ENCODE results near the gene HCN4. TPM values are rescaled to one million over a fixed set of nuclear protein-coding genes. Genes with fewer than 3 reads are reported as not detected.
"Not testable (repeated sequence)": the region's sequence is repeated elsewhere in the genome, so short reads cannot be mapped to it uniquely, and the experiment has no call there.

HCN4 gene
- not detected for total RNA-seq

GRCh38 chr15:73368301-73369136, at the start of gene HCN4:
TSS of gene HCN4 (minus strand) at chr15:73368958. CDS start at chr15:73368270, 688 bp downstream.
- Mint-ChIP-seq H3K9me3 (no peaks in the 10 kb centered on the region), H3K4me3 (no peak within 1 kb of the TSS), H3K36me3 (no peaks in the 10 kb centered on the region), H3K27me3 (peaks cover 66% of the 10 kb centered on the region), H3K4me1 (no peaks in the 10 kb centered on the region), H3K27ac (no peak within 1 kb of the TSS)
- no peak for DNase-seq

- DNase-seq = no peak
- H3K27me3 Mint-ChIP-seq = peaks cover 7% of the 10 kb centered on the region
- H3K36me3 Mint-ChIP-seq = no peaks in the 10 kb centered on the region
- no peak overlapping the region for H3K27ac Mint-ChIP-seq
- H3K9me3 Mint-ChIP-seq = no peaks in the 10 kb centered on the region
- no peaks in the 10 kb centered on the region for H3K4me1 Mint-ChIP-seq
- H3K4me3 Mint-ChIP-seq = no peak overlapping the region
Observed at GRCh38 chr15:73414876-73415275, 46.1 kb upstream of the HCN4 start.

GRCh38 chr15:73403171-73403570, 34.4 kb upstream of the HCN4 start:
- Mint-ChIP-seq H3K36me3 (no peaks in the 10 kb centered on the region), H3K27ac (no peak overlapping the region), H3K4me3 (no peak overlapping the region), H3K9me3 (no peaks in the 10 kb centered on the region), H3K27me3 (peaks cover 9% of the 10 kb centered on the region), H3K4me1 (no peaks in the 10 kb centered on the region)
- DNase-seq = no peak

GRCh38 chr15:73400222-73400621, 31.5 kb upstream of the HCN4 start:
- not testable (repeated sequence) for H3K27ac Mint-ChIP-seq, H3K4me3 Mint-ChIP-seq, H3K36me3 Mint-ChIP-seq, H3K9me3 Mint-ChIP-seq, DNase-seq, H3K4me1 Mint-ChIP-seq
- peaks cover 18% of the 10 kb centered on the region for H3K27me3 Mint-ChIP-seq

GRCh38 chr15:73398861-73399260, 30.1 kb upstream of the HCN4 start:
- H3K9me3 Mint-ChIP-seq = no peaks in the 10 kb centered on the region
- H3K36me3 Mint-ChIP-seq = no peaks in the 10 kb centered on the region
- H3K27ac Mint-ChIP-seq = no peak overlapping the region
- no peak for DNase-seq
- peaks cover 19% of the 10 kb centered on the region for H3K27me3 Mint-ChIP-seq
- H3K4me1 Mint-ChIP-seq = no peaks in the 10 kb centered on the region
- no peak overlapping the region for H3K4me3 Mint-ChIP-seq

- Mint-ChIP-seq H3K36me3 (no peaks in the 10 kb centered on the region), H3K4me1 (no peaks in the 10 kb centered on the region), H3K4me3 (no peak overlapping the region), H3K27me3 (peaks cover 19% of the 10 kb centered on the region), H3K27ac (no peak overlapping the region), H3K9me3 (no peaks in the 10 kb centered on the region)
- DNase-seq = no peak
Observed at GRCh38 chr15:73397461-73397860, 28.7 kb upstream of the HCN4 start.

GRCh38 chr15:73395671-73396070, 26.9 kb upstream of the HCN4 start:
- H3K4me1 Mint-ChIP-seq = no peaks in the 10 kb centered on the region
- H3K27me3 Mint-ChIP-seq = peaks cover 27% of the 10 kb centered on the region
- no peak overlapping the region for H3K27ac Mint-ChIP-seq

GRCh38 chr15:73394782-73395181, 26.0 kb upstream of the HCN4 start:
- Mint-ChIP-seq H3K9me3 (no peaks in the 10 kb centered on the region), H3K4me3 (no peak overlapping the region)

More at GRCh38 chr15:73395671-73396070, 26.9 kb upstream of the HCN4 start:
- Mint-ChIP-seq H3K4me3 (no peak overlapping the region), H3K9me3 (no peaks in the 10 kb centered on the region), H3K36me3 (no peaks in the 10 kb centered on the region)
- DNase-seq = no peak

GRCh38 chr15:73393336-73393735, 24.6 kb upstream of the HCN4 start:
- Mint-ChIP-seq H3K4me1 (no peaks in the 10 kb centered on the region), H3K27me3 (peaks cover 22% of the 10 kb centered on the region), H3K9me3 (no peaks in the 10 kb centered on the region), H3K27ac (no peak overlapping the region), H3K36me3 (no peaks in the 10 kb centered on the region), H3K4me3 (no peak overlapping the region)
- no peak for DNase-seq

More at GRCh38 chr15:73394782-73395181, 26.0 kb upstream of the HCN4 start:
- peaks cover 27% of the 10 kb centered on the region for H3K27me3 Mint-ChIP-seq
- no peak overlapping the region for H3K27ac Mint-ChIP-seq
- H3K36me3 Mint-ChIP-seq = no peaks in the 10 kb centered on the region
- no peak for DNase-seq
- no peaks in the 10 kb centered on the region for H3K4me1 Mint-ChIP-seq

GRCh38 chr15:73392025-73392424, 23.3 kb upstream of the HCN4 start:
- Mint-ChIP-seq H3K4me3 (no peak overlapping the region), H3K27ac (no peak overlapping the region)

GRCh38 chr15:73391128-73391872, 22.5 kb upstream of the HCN4 start:
- H3K9me3 Mint-ChIP-seq = no peaks in the 10 kb centered on the region
- no peaks in the 10 kb centered on the region for H3K36me3 Mint-ChIP-seq
- peaks cover 24% of the 10 kb centered on the region for H3K27me3 Mint-ChIP-seq
- DNase-seq = no peak
- no peak overlapping the region for H3K27ac Mint-ChIP-seq
- no peaks in the 10 kb centered on the region for H3K4me1 Mint-ChIP-seq
- no peak overlapping the region for H3K4me3 Mint-ChIP-seq

More at GRCh38 chr15:73392025-73392424, 23.3 kb upstream of the HCN4 start:
- H3K4me1 Mint-ChIP-seq = no peaks in the 10 kb centered on the region
- H3K9me3 Mint-ChIP-seq = no peaks in the 10 kb centered on the region
- H3K36me3 Mint-ChIP-seq = no peaks in the 10 kb centered on the region
- peaks cover 24% of the 10 kb centered on the region for H3K27me3 Mint-ChIP-seq
- no peak for DNase-seq

GRCh38 chr15:73389971-73390544, 21.3 kb upstream of the HCN4 start:
- no peak overlapping the region for H3K27ac Mint-ChIP-seq
- H3K9me3 Mint-ChIP-seq = no peaks in the 10 kb centered on the region
- no peaks in the 10 kb centered on the region for H3K36me3 Mint-ChIP-seq
- H3K4me1 Mint-ChIP-seq = no peaks in the 10 kb centered on the region
- peaks cover 26% of the 10 kb centered on the region for H3K27me3 Mint-ChIP-seq
- DNase-seq = no peak
- no peak overlapping the region for H3K4me3 Mint-ChIP-seq

GRCh38 chr15:73389539-73389938, 20.8 kb upstream of the HCN4 start:
- no peak for DNase-seq
- no peaks in the 10 kb centered on the region for H3K9me3 Mint-ChIP-seq
- H3K27ac Mint-ChIP-seq = no peak overlapping the region
- H3K27me3 Mint-ChIP-seq = peaks cover 24% of the 10 kb centered on the region
- H3K4me1 Mint-ChIP-seq = no peaks in the 10 kb centered on the region
- H3K36me3 Mint-ChIP-seq = no peaks in the 10 kb centered on the region
- no peak overlapping the region for H3K4me3 Mint-ChIP-seq

GRCh38 chr15:73388256-73388781, 19.6 kb upstream of the HCN4 start:
- H3K4me1 Mint-ChIP-seq = no peaks in the 10 kb centered on the region
- H3K9me3 Mint-ChIP-seq = no peaks in the 10 kb centered on the region
- peaks cover 24% of the 10 kb centered on the region for H3K27me3 Mint-ChIP-seq
- no peak overlapping the region for H3K27ac Mint-ChIP-seq
- H3K36me3 Mint-ChIP-seq = no peaks in the 10 kb centered on the region
- no peak overlapping the region for H3K4me3 Mint-ChIP-seq
- DNase-seq = no peak

Data from activated naive CD8-positive, alpha-beta T cell treated with anti-CD3 and anti-CD28 coated beads for 36 hours (primary cell).